Measurements from ENCODE around the gene RTEL1. TPM values are rescaled to one million over a fixed set of nuclear protein-coding genes. Genes with fewer than 3 reads are reported as not detected.
A peak's percentile ranks its signal among the peaks of the same experiment; 100 is the strongest.

RTEL1 gene
- total RNA-seq, 1 donor from 2014 or later = 9.0 TPM

- DNase-seq (ENCODE audit: missing footprints) (no peak), ATAC-seq (no peak)
- intact Hi-C loops (cut with DNase I) = no loop called here
Observed at GRCh38 chr20:63732118-63733095, 74.3 kb downstream of the RTEL1 start.

- no peak for ATAC-seq
- intact Hi-C loops (cut with DNase I) = no loop called here
- no peak for DNase-seq (ENCODE audit: missing footprints)
Observed at GRCh38 chr20:63733117-63733516, 75.0 kb downstream of the RTEL1 start.

- ATAC-seq (no peak), DNase-seq (ENCODE audit: missing footprints) (no peak)
- intact Hi-C loops (cut with DNase I) = no loop called here
Observed at GRCh38 chr20:63733579-63734081, 75.5 kb downstream of the RTEL1 start.

GRCh38 chr20:63734111-63734945 lies 76.2 kb downstream of the RTEL1 start:
- intact Hi-C loops (cut with DNase I) = no loop called here
- no peak for ATAC-seq
- DNase-seq (ENCODE audit: missing footprints) = no peak

GRCh38 chr20:63734946-63735858 lies 77.1 kb downstream of the RTEL1 start:
- DNase-seq (ENCODE audit: missing footprints) (no peak), ATAC-seq (no peak)
- intact Hi-C loops (cut with DNase I) = no loop called here

DNA sequence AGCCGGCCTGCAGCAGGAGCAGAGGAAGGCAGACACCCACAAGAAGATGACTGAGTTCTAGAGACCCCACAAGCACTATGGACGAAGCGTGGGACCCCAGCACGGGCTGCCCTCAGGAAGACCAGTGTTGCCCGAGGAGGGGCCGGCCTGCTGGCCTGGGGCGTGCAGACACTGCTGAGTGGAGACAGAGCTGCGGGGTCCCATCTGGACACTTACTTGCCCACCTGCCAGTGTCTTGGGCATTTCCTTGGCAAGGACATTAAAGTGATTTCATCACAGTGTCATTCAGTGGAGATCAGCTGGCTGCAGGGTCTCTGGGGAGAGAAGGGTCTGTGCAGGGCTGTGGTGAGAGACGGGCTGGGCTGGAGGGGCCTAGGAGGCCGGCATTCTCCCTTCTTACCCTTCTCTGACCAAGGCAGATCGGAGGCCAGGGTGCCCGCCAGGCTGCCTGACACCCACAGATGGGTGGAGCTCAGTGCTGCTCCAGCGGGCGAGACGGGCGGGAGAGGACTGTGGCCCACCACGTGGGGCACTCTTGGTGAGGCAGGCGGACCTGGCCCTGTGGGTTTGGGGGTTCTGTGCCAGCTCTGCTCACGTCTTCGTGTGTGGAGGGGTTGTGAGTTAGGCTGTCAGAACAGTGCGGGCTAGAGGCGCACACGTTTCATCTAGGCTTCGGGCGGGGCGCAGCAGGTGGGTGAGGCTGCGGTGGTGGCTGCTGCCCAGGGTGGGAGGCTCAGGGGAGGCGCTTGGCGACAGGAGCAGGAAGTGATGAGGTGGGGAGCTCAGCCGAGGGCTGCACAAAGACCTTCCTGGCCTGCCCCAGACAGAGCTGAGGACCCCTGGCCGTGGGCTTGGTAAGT lies 78.0 kb downstream of the RTEL1 start, which contains the start of gene LIME1:
Gene LIME1 (plus strand): TSS at position 806 of the 860 bp plus-strand sequence. CDS start 886 bp downstream, outside the sequence.
- DNase-seq (ENCODE audit: missing footprints) (no peak), ATAC-seq (no peak)
- intact Hi-C loops (cut with DNase I) = no loop called here

DNA sequence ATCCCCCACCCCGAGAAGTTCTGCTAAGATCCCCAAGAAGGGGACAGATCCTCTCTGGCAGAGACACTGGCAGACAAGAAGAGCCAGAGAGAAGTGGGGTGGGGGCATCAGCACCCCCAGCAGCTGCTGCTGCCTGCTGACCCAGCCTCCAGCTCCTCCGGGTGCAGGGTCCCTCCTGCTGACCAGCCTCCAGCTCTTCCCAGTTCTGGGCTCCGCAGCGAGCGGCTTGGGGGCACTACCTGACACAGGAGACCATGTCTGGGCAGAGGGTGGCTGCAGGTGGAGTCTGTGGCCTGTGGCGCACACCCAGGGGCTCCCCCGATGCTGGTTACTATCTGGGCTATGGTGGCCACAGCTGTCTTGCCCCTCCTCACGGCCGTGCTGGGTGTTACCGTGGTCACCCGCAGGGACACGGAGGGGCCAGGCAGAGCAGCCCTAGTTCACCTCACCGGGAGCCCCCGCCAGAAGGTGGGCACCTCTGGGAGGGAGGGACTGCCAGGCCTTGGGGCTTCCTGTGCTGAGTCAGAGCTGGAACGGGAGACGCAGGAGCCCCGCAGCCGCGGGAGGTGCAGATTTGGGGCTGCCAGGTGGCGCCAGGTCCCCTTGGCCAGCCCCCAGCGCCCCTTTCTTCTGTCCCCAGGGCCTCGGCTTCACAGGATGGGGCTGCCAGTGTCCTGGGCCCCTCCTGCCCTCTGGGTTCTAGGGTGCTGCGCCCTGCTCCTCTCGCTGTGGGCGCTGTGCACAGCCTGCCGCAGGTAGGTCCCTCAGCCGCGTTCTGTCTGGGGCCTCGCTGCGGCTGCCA lies 79.0 kb downstream of the RTEL1 start:
- intact Hi-C loops (cut with DNase I) = no loop called here
- DNase-seq (ENCODE audit: missing footprints) (no peak), ATAC-seq (no peak)

DNA sequence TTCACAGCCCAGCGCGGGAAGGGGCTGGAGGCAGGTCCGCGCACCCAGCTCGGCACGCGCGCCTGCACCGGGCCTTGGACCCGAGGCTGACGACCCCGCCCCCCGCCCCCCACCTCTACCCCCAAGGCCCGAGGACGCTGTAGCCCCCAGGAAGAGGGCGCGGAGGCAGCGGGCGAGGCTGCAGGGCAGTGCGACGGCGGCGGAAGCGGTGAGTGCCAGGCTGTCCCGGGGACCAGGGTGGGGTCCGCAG lies 79.5 kb downstream of the RTEL1 start:
- intact Hi-C loops (cut with DNase I) = no loop called here
- ATAC-seq = no peak

DNA sequence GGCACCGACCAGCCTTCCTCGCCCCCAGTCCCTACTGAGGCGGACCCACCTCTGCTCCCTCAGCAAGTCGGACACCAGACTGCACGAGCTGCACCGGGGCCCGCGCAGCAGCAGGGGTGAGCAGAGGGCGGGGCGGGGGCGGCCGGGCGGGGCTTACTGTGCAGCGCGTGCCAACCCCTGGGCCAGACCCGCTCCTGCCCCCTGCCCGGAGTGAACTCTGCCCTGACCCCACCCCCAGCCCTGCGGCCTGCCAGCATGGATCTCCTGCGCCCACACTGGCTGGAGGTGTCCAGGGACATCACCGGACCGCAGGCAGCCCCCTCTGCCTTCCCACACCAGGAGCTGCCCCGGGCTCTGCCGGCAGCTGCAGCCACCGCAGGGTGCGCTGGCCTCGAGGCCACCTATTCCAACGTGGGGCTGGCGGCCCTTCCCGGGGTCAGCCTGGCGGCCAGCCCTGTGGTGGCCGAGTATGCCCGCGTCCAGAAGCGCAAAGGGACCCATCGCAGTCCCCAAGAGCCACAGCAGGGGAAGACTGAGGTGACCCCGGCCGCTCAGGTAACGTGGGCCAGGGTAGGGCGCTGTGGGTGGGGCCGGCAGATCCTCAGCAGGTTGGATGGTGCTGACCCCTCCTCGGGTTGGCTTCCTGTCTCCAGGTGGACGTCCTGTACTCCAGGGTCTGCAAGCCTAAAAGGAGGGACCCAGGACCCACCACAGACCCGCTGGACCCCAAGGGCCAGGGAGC lies 80.0 kb downstream of the RTEL1 start:
- intact Hi-C loops (cut with DNase I) = no loop called here
- ATAC-seq (no peak), DNase-seq (ENCODE audit: missing footprints) (no peak)

More for the DNA sequence above, 79.5 kb downstream of the RTEL1 start:
- no peak for DNase-seq (ENCODE audit: missing footprints)

DNA sequence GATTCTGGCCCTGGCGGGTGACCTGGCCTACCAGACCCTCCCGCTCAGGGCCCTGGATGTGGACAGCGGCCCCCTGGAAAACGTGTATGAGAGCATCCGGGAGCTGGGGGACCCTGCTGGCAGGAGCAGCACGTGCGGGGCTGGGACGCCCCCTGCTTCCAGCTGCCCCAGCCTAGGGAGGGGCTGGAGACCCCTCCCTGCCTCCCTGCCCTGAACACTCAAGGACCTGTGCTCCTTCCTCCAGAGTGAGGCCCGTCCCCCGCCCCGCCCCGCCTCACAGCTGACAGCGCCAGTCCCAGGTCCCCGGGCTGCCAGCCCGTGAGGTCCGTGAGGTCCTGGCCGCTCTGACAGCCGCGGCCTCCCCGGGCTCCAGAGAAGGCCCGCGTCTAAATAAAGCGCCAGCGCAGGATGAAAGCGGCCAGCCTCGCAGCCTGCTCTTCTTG lies 80.6 kb downstream of the RTEL1 start:
- DNase-seq (ENCODE audit: missing footprints) (peak; percentile 84), ATAC-seq (peak; percentile 51)
- intact Hi-C loops (cut with DNase I) = no loop called here

GRCh38 chr20:63739130-63740069 lies 81.3 kb downstream of the RTEL1 start, which contains the start of gene SLC2A4RG:
SLC2A4RG (plus strand) TSS chr20:63739776; CDS start chr20:63739913, 137 bp downstream.
- DNase-seq (ENCODE audit: missing footprints) = peak; percentile 91
- intact Hi-C loops (cut with DNase I) = loop anchor here (2.0 to 5.0 kb wide), 2 partner anchors 48 to 125 kb away; partner anchors contain the start of gene TPD52L2
- peak; percentile 73 for ATAC-seq

GRCh38 chr20:63740070-63740626 lies 82.0 kb downstream of the RTEL1 start:
- ATAC-seq (no peak), DNase-seq (ENCODE audit: missing footprints) (no peak)
- intact Hi-C loops (cut with DNase I) = loop anchor here (2.0 to 5.0 kb wide), 2 partner anchors 47 to 125 kb away; partner anchors contain the start of gene TPD52L2

DNA sequence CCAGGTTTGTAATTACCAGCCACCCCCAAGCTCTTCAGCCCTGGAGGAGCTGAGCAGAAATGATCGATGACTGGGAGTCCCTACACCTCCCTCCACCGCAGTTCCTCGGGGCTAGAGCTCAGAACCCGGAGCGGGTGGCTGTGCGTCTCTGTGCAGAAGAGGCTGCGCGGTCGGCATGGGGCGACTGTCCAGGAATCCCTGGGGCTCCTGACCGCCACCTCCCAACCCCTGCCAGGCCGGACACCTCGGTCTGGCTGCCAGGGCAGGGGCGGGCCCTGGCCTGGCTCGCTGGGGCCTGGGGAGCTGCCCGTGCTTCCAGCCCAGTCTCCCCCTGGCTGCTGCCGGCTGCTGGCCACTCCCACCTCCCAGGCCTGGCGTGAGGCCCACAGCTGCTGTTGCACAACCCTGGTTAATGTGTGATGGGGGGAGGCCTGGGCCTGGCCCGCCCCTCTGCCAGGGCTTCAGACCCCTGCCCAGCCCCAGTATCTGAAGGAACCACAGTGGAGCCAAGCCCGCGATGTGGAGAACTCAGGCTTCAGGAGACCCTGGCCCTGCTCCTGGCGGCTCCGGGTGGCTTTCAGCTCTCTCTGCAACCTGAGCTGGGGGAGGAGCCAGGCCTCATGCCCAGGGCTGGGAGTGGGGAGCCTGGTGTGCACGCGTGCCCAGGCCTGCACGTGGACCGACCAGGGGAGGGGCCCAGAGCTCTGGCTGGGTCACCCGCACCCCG lies 82.7 kb downstream of the RTEL1 start:
- intact Hi-C loops (cut with DNase I) = loop anchor here (2.0 to 5.0 kb wide), 2 partner anchors 47 to 124 kb away; partner anchors contain the start of gene TPD52L2
- ATAC-seq = peak; percentile 79
- peak; percentile 95 for DNase-seq (ENCODE audit: missing footprints)

DNA sequence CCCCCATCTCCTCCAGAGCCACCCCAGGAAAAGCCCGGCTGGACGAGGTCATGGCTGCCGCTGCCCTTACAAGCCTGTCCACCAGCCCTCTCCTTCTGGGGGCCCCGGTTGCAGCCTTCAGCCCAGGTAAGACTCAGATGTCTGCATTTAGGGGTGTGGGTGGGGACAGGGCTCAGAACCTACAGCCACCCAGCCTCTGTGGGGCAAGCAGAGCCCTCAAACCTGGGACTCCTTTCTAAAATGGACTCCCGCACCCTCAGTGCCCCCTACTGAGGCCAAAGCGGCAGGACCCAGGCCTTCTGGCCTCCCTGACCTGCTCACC lies 83.2 kb downstream of the RTEL1 start:
- intact Hi-C loops (cut with DNase I) = loop anchor here (2.0 to 5.0 kb wide), 2 partner anchors 46 to 123 kb away; partner anchors contain the start of gene TPD52L2
- ATAC-seq = no peak
- no peak for DNase-seq (ENCODE audit: missing footprints)
